Stimulated activated CD4-positive, alpha-beta T cell treated with anti-CD3 and anti-CD28 coated beads, Interleukin-4, amount 100 ng/mL, for 4 hours (primary cell): ENCODE results near the gene ELANE.

Experiments
- DNase-seq, 2 experiments: peaks; one replicate each; pipeline ENCODE4 v3.0.0-alpha.2; 2020

The ELANE gene

DNA sequence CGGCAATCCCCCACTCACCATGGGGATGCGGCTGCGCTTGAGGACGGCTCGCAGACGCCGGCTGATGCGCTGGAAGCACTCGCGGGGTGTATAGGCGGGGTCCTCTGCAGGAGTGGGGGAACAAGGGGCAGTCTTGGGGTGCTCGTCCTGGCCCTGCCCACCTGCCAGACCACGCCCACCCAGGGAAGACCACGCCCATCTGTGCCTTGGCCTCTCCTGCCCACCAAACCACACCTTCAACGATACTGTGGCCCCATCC, 47.9 kb downstream of the ELANE start:
- DNase-seq = no peak

DNA sequence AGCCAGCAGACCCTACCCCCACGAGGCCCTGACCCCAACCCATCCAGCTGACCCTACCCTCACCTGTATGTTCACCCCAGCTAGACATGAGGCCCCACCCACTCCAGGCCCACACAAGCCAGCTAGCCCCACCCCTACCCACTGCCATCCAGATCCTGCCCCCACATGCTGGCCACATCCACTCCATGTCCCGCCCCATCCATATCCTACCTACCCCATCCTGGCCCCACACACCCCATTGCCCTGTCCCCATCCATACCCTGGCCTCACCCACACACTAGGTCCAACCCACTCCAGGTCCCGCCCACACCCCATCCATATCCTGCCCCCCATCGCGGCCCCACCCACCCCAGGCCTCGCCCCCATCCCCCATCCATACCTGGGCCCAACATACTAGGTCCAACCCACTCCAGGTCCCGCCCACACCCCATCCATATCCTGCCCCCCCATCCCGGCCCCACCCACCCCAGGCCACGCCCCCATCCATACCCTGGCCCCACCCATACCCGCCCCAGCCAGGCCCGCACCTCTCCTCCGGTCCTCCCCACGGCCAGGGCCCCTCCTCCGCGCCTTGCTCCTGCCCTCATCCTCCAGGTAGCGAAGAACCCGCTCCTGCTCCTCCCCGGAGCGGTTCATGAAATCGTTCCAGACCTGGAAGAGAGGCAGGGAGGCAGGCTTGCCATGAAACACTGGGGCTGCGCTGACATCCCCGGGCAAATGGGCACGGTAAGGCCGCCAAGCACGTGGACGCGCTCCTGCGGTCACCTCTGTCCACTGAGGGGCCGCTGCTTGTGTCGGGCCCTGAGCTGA, 48.4 kb downstream of the ELANE start:
- no peak for DNase-seq

DNA sequence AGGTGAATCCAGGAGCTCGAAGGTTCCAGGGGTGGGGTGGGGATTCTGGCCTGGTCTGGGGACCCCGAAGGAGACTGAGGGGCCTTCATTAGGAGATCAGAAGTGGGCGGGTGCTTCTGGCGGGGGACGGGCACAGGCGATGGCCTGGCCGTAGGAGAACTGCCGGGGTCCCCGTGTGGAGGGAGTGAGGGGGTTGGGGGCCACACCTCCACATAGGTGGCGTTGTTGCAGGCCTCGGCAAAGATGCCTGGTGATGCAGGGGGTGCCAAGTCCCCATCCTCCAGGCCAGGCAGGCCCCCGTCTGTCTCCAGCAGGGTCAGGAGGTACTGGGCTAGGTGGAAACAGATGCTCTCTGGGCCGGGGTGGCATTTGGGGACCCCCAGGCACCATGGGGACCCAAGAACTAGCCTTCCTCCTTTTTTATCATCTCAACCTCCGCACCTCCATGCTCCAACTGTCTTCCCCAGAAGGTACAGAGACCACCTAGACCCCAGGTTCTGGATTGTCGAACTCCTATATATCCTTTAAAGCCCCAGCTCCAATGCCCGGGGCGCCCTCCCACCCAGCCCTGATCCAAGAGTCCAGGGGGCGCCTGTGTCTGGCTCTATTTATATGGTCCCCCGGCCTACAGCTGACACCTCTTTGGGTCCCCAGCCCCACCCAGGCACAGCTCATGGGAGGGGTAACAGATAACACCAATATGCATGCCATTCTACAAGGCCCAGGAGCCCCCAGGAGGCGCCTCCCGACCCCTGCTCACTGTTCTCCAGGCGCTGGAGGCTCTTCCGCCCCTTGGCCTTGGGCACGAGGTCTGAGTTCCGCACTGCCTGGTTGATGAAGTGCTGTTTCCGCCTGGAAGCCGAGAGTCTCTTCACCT, 49.4 kb downstream of the ELANE start:
- DNase-seq = no peak

DNA sequence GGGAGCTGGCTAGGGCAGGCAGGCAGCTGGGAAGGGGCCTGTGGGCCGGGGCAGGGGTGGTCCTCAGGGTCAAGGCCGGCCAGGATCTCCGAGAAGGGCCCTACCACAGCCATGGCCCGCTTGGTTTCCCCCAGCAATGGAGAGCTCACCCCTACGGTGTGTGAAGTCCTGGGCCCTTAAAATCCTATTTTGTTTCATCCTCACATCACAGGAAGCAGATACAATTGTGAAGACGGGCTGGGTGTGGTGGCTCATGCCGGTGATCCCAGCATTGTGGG, 49.9 kb downstream of the ELANE start:
- no peak for DNase-seq

DNA sequence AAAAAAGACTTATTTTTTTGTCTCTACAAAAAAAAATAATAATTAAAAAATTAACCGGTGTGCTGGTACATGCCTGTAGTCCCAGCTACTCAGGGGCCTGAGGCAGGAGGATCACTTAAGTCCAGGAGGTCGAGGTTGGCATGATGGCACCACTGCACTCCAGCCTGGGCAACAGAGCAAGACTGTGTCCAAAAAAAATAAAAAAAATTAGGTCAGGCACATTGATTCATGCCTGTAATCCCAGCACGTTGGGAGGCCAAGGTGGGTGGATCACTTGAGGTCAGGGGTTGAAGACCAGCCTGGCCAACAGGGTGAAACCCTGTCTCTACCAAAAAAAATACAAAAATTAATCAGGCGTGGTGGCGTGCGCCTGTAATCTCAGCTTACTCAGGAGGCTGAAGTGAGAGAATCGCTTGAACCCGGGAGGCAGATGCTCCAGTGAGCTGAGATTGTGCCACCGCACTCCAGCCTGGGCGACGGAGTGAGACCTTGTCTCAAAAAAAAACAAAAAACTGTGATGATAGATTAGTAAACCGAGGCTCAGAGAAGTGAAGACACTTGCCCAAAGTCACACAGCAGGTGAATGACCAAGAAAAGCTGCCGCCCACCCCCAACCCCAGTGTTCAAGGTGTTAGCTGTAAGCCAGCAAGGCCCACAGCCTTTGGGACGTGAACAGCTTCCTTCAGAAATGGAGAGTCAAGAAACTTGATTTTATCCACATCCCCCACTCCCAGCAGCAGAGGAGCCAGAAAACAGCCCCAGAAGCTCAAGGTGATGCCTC, 50.5 kb downstream of the ELANE start:
- DNase-seq = no peak

DNA sequence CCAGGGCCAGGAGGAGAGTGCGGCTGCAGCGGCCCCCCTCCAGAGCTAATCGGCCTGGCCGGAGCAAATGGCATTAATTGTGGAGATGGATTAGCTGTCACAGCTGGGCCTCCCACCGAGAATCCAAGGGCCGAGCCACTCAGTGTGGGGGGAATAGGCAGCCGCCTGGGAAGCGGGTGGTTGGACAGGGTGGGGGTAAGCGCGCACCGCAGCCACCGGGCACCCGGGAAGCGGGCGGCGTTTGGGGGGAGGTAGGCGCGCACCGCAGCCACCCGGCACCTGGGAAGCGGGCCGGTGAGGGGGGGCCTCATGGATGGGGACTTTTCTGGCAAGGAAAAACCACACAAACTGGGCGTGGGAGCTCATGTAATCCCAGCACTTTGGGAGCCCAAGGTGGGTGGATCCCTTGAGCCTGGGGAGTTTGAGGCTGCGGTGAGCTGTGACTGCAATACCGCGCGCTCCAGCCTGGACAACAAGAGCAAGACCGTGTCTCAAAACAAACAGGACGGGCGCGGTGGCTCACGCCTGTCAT, 51.2 kb downstream of the ELANE start:
- no peak for DNase-seq

DNA sequence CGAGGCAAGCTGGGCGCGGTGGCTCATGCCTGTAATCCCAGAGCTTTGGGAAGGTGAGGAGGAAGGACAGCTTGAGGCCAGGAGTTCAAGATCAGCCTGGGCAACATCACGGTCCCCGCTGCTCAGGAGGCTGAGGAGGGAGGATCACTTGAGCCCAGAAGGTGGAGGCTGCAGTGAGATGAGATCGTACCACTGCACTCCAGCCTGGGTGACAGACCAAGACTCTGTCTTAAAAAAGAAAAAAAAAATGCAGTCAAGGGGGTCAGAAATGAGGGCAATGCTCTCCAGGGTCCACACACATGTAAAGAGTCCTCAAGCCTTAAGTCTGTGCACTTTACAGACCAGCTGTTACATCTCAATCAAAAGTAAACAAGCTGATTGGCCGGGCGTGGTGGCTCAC, 52.4 kb downstream of the ELANE start:
- DNase-seq = no peak
